Hepatocyte (in vitro differentiated cells): ENCODE measurements around the gene OR2D3. TPM values are rescaled to one million over a fixed set of nuclear protein-coding genes. Genes with fewer than 3 reads are reported as not detected.

ENCODE experiments used
- DNase-seq: peaks from one replicate; pipeline ENCODE4 v3.0.0-alpha.2; 2016; ENCODE audit warnings: low spot score
- H2AFZ ChIP-seq: fragments of 200-600 bp; sonication (generic); 2 replicates; pipeline ENCODE4 v1.6.0; 2016; ENCODE audit warnings: antibody characterized with exemption, mild to moderate bottlenecking
- H3K27ac ChIP-seq: fragments of 200-600 bp; sonication (generic); 2 replicates; pipeline ENCODE4 v1.5.1; 2016; ENCODE audit warnings: mild to moderate bottlenecking
- H3K27me3 ChIP-seq: fragments of 200-600 bp; sonication (generic); 2 replicates; pipeline ENCODE4 v1.6.1; 2016
- H3K36me3 ChIP-seq: fragments of 200-600 bp; sonication (generic); replicated peaks from 2 replicates; pipeline ENCODE4 v1.5.1; 2016; ENCODE audit warnings: low read depth; ENCODE audit not compliant: insufficient read depth
- H3K4me1 ChIP-seq: fragments of 200-600 bp; sonication (generic); 2 replicates; pipeline ENCODE4 v1.5.1; 2016; ENCODE audit warnings: mild to moderate bottlenecking, moderate library complexity; ENCODE audit not compliant: insufficient read depth
- H3K4me2 ChIP-seq: fragments of 200-600 bp; sonication (generic); 2 replicates; pipeline ENCODE4 v1.6.0; 2016
- H3K4me3 ChIP-seq: fragments of 200-600 bp; sonication (generic); 2 replicates; pipeline ENCODE4 v1.5.1; 2016; ENCODE audit warnings: mild to moderate bottlenecking
- H3K79me2 ChIP-seq: fragments of 200-600 bp; sonication (generic); 2 replicates; pipeline ENCODE4 v1.6.0; 2017; ENCODE audit warnings: mild to moderate bottlenecking
- H3K9me2 ChIP-seq: fragments of 200-600 bp; sonication (generic); replicated peaks from 2 replicates; pipeline ENCODE4 v1.6.0; 2017; ENCODE audit warnings: mild to moderate bottlenecking; ENCODE audit not compliant: insufficient read depth
- H3K9me3 ChIP-seq: fragments of 200-600 bp; sonication (generic); 2 replicates; pipeline ENCODE4 v1.5.1; 2016; ENCODE audit warnings: low read depth, mild to moderate bottlenecking
- H4K20me1 ChIP-seq: fragments of 200-600 bp; sonication (generic); 2 replicates; pipeline ENCODE4 v1.6.0; 2016; ENCODE audit warnings: mild to moderate bottlenecking; ENCODE audit not compliant: insufficient read depth, poor library complexity, severe bottlenecking
- CTCF ChIP-seq: fragments of 200-600 bp; sonication (generic); IDR thresholded peaks from 2 replicates; pipeline ENCODE4 v1.5.1; 2016; ENCODE audit warnings: antibody characterized with exemption, mild to moderate bottlenecking; ENCODE audit not compliant: poor library complexity
- EZH2 ChIP-seq: fragments of 200-600 bp; sonication (generic); IDR thresholded peaks from 2 replicates; pipeline ENCODE4 v1.6.1; 2016; ENCODE audit warnings: antibody characterized with exemption, mild to moderate bottlenecking, borderline replicate concordance
- EZH2phosphoT487 ChIP-seq: fragments of 200-600 bp; sonication (generic); IDR thresholded peaks from one replicate; pipeline ENCODE4 v1.6.1; 2018; ENCODE audit warnings: antibody characterized with exemption, mild to moderate bottlenecking, low read depth, moderate library complexity; ENCODE audit not compliant: unreplicated experiment, severe bottlenecking
- WGBS: methylation state at CpG from one replicate; pipeline ENCODE4 v1.1.6; 2016; ENCODE audit warnings: low lambda C conversion rate; ENCODE audit errors: missing lambda C conversion rate; 5-methylcytosine and 5-hydroxymethylcytosine counted together
- polyA plus RNA-seq: library from polyadenylated mRNA; unstranded; fragments of >200 nt; fragmentation: Nextera tagmentation; extraction: Ambion mirVana; gene quantifications from 2 replicates; pipeline ENCODE4 v1.2.1, GENCODE V29; 2016
- total RNA-seq: library from RNA; depleted of rRNA; stranded (reverse); fragments of >200 nt; gene quantifications from 2 replicates; pipeline ENCODE4 v1.2.3, GENCODE V29; 2014

The OR2D3 gene
- total and polyA plus RNA-seq, 2 experiments from 2014 or later: not detected

GRCh38 chr11:6889835-6890234 is 31.0 kb upstream of the OR2D3 start:
- no peaks in the 10 kb centered on the region for H3K4me1 ChIP-seq
- no peaks in the 10 kb centered on the region for H3K79me2 ChIP-seq
- no peak overlapping the region for H3K27ac ChIP-seq
- no peaks in the 10 kb centered on the region for H3K9me3 ChIP-seq
- no peak for DNase-seq
- no peak overlapping the region for H3K4me3 ChIP-seq
- H4K20me1 ChIP-seq: no peaks in the 10 kb centered on the region
- no peaks in the 10 kb centered on the region for H3K27me3 ChIP-seq
- no peaks in the 10 kb centered on the region for H3K36me3 ChIP-seq
- H3K9me2 ChIP-seq: no peaks in the 10 kb centered on the region
- no peak overlapping the region for H2AFZ ChIP-seq
- H3K4me2 ChIP-seq: no peak overlapping the region
- TF ChIP-seq CTCF: no peak
- TF ChIP-seq EZH2: no peak
- TF ChIP-seq EZH2phosphoT487: no peak
- WGBS: 96% methylated on average over 1 of the region's 1 CpG

GRCh38 chr11:6892400-6892799 is 28.4 kb upstream of the OR2D3 start, which contains the start of gene OR2D2:
OR2D2 (minus strand) TSS chr11:6892500; CDS start chr11:6892500, 0 bp downstream.
- H3K9me3 ChIP-seq: no peaks in the 10 kb centered on the region
- H3K79me2 ChIP-seq: no peaks in the 10 kb centered on the region
- no peaks in the 10 kb centered on the region for H3K36me3 ChIP-seq
- DNase-seq: no peak
- H3K9me2 ChIP-seq: no peaks in the 10 kb centered on the region
- no peak within 1 kb of the TSS for H3K27ac ChIP-seq
- no peak within 1 kb of the TSS for H3K4me3 ChIP-seq
- H3K27me3 ChIP-seq: no peaks in the 10 kb centered on the region
- H3K4me1 ChIP-seq: no peaks in the 10 kb centered on the region
- H2AFZ ChIP-seq: no peak within 1 kb of the TSS
- no peak within 1 kb of the TSS for H3K4me2 ChIP-seq
- no peaks in the 10 kb centered on the region for H4K20me1 ChIP-seq
- TF ChIP-seq EZH2phosphoT487 (no peak), CTCF (no peak), EZH2 (no peak)
- WGBS: 81% methylated on average over 2 of the region's 2 CpGs

- no peak overlapping the region for H3K4me2 ChIP-seq
- H3K27ac ChIP-seq: no peak overlapping the region
- no peaks in the 10 kb centered on the region for H3K79me2 ChIP-seq
- H4K20me1 ChIP-seq: no peaks in the 10 kb centered on the region
- no peaks in the 10 kb centered on the region for H3K9me2 ChIP-seq
- H3K4me1 ChIP-seq: no peaks in the 10 kb centered on the region
- no peaks in the 10 kb centered on the region for H3K36me3 ChIP-seq
- no peak for TF ChIP-seq EZH2
- TF ChIP-seq EZH2phosphoT487: no peak
- no peak for TF ChIP-seq CTCF
- no peak for DNase-seq
- no peaks in the 10 kb centered on the region for H3K27me3 ChIP-seq
- no peaks in the 10 kb centered on the region for H3K9me3 ChIP-seq
- H3K4me3 ChIP-seq: no peak overlapping the region
- no peak overlapping the region for H2AFZ ChIP-seq
Observed at GRCh38 chr11:6894097-6894496, 26.7 kb upstream of the OR2D3 start.

GRCh38 chr11:6895010-6895409 is 25.8 kb upstream of the OR2D3 start:
- Histone ChIP-seq H3K4me2 (no peak overlapping the region), H3K36me3 (no peaks in the 10 kb centered on the region), H2AFZ (no peak overlapping the region), H4K20me1 (no peaks in the 10 kb centered on the region), H3K9me3 (no peaks in the 10 kb centered on the region), H3K4me1 (no peaks in the 10 kb centered on the region), H3K27me3 (no peaks in the 10 kb centered on the region), H3K4me3 (no peak overlapping the region), H3K79me2 (no peaks in the 10 kb centered on the region), H3K9me2 (no peaks in the 10 kb centered on the region), H3K27ac (no peak overlapping the region)
- TF ChIP-seq CTCF: no peak
- TF ChIP-seq EZH2: no peak
- TF ChIP-seq EZH2phosphoT487: no peak
- DNase-seq: no peak
